ENCODE results near the gene KIF19. TPM values are rescaled to one million over a fixed set of nuclear protein-coding genes. Genes with fewer than 3 reads are reported as not detected.

The KIF19 gene
- total and polyA plus RNA-seq, 4 donors: 4.2 to 12.7 (median 6.7) TPM

DNA sequence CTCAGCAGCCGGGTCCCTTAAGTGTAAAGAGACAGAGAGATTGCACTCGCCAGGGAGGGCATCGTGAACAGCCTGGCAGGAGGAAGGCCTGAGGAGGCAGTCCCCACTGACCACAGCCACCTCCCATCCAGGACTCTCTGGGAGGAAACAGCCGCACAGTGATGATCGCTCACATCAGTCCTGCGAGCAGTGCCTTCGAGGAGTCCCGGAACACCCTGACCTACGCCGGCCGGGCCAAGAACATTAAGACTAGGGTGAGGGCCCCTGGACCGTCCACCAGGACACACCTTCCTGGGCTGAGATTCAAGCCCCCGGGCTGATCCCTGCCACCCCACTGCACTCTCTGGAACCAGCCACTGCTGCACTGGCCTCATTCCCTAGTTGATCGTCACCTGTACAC is 21.6 kb downstream of the KIF19 start:
- 83 to 89% methylated on average over 14 of the region's 14 CpGs for WGBS, 2 donors
- peaks cover 13 to 29% (median 15%) of the 10 kb centered on the region in 3 donors for H3K27me3 ChIP-seq (ENCODE audit: control insufficient read depth in 3 of 3, insufficient read depth in 3 of 3, low read length in 2 of 3)
- H3K4me1 ChIP-seq (ENCODE audit: control insufficient read depth in 5 of 5, insufficient read depth in 5 of 5, low read length in 5 of 5): no peaks in the 10 kb centered on the region

DNA sequence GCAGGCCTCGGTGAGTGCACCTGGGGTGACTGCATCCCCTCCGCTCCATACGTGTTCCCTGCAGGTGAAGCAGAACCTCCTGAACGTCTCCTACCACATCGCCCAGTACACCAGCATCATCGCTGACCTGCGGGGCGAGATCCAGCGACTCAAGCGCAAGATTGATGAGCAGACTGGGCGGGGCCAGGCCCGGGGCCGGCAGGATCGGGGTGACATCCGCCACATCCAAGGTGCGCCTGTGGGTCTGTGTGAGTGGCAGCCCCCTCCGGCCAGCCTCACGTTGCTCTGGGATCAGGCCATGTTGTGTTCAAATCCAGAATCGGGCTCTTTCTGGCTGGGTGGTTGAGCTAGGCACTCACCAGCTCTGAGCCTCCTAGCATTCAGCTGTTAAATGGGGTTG is 23.1 kb downstream of the KIF19 start:
- H3K27ac ChIP-seq (ENCODE audit: low read depth in 1 of 2, low read length in 1 of 2): no peak overlapping the region
- no peak overlapping the region for H3K4me3 ChIP-seq
- H3K27me3 ChIP-seq (ENCODE audit: control insufficient read depth in 3 of 3, insufficient read depth in 3 of 3, low read length in 2 of 3): peaks cover 25 to 43% (median 26%) of the 10 kb centered on the region in 3 donors
- H3K9ac ChIP-seq (ENCODE audit: insufficient read depth in 1 of 2, low read length in 2 of 2): no peak overlapping the region
- WGBS, 2 donors: 68 to 75% methylated on average over 19 of the region's 19 CpGs
- DNase-seq: no peak
- TF ChIP-seq, protein P1, sequence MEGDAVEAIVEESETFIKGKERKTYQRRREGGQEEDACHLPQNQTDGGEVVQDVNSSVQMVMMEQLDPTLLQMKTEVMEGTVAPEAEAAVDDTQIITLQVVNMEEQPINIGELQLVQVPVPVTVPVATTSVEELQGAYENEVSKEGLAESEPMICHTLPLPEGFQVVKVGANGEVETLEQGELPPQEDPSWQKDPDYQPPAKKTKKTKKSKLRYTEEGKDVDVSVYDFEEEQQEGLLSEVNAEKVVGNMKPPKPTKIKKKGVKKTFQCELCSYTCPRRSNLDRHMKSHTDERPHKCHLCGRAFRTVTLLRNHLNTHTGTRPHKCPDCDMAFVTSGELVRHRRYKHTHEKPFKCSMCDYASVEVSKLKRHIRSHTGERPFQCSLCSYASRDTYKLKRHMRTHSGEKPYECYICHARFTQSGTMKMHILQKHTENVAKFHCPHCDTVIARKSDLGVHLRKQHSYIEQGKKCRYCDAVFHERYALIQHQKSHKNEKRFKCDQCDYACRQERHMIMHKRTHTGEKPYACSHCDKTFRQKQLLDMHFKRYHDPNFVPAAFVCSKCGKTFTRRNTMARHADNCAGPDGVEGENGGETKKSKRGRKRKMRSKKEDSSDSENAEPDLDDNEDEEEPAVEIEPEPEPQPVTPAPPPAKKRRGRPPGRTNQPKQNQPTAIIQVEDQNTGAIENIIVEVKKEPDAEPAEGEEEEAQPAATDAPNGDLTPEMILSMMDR (IDR thresholded peaks at IDR 0.05; ENCODE audit: control extremely low read depth, extremely low read depth): no peak
- ATAC-seq (ENCODE audit: insufficient read depth, low FRiP score): no peak
- H3K4me1 ChIP-seq (ENCODE audit: control insufficient read depth in 5 of 5, insufficient read depth in 5 of 5, low read length in 5 of 5): no peaks in the 10 kb centered on the region
- H3K36me3 ChIP-seq (ENCODE audit: control insufficient read depth in 4 of 4, insufficient read depth in 4 of 4, low read length in 4 of 4): no peaks in the 10 kb centered on the region
- peaks cover 0 to 2% (median 0%) of the 10 kb centered on the region in 4 donors for H3K9me3 ChIP-seq (ENCODE audit: control insufficient read depth in 4 of 4, insufficient read depth in 3 of 4, low read length in 3 of 4)

More for the DNA sequence above, 21.6 kb downstream of the KIF19 start:
- Histone ChIP-seq H3K9me3 (ENCODE audit: control insufficient read depth in 4 of 4, insufficient read depth in 3 of 4, low read length in 3 of 4) (no peaks in the 10 kb centered on the region), H3K4me3 (no peak overlapping the region), H3K36me3 (ENCODE audit: control insufficient read depth in 4 of 4, insufficient read depth in 4 of 4, low read length in 4 of 4) (no peaks in the 10 kb centered on the region), H3K27ac (ENCODE audit: low read depth in 1 of 2, low read length in 1 of 2) (no peak overlapping the region), H3K9ac (ENCODE audit: insufficient read depth in 1 of 2, low read length in 2 of 2) (no peak overlapping the region)
- no peak for DNase-seq
- no peak for ATAC-seq (ENCODE audit: insufficient read depth, low FRiP score)
- TF ChIP-seq, protein P1 (IDR thresholded peaks at IDR 0.05; ENCODE audit: control extremely low read depth, extremely low read depth): no peak

DNA sequence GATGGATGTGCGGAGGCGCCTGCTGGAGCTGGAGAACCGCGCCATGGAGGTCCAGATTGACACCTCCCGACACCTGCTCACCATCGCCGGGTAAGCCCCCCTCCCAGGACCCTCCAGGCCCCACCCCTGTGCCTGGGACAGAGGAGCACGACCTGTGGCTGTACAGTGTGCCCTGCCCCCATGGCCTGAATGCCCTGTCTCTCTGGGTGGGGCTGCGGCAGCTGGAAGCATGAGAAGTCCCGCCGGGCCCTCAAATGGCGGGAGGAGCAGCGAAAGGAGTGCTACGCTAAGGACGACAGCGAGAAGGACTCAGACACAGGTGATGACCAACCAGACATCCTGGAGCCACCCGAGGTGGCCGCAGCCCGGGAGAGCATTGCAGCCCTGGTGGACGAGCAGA is 24.5 kb downstream of the KIF19 start:
- no peak for DNase-seq
- H3K9ac ChIP-seq (ENCODE audit: insufficient read depth in 1 of 2, low read length in 2 of 2): no peak overlapping the region

More for the DNA sequence above, 24.5 kb downstream of the KIF19 start:
- Histone ChIP-seq H3K27ac (ENCODE audit: low read depth in 1 of 2, low read length in 1 of 2) (no peak overlapping the region), H3K4me1 (ENCODE audit: control insufficient read depth in 5 of 5, insufficient read depth in 5 of 5, low read length in 5 of 5) (no peaks in the 10 kb centered on the region), H3K4me3 (no peak overlapping the region), H3K36me3 (ENCODE audit: control insufficient read depth in 4 of 4, insufficient read depth in 4 of 4, low read length in 4 of 4) (no peaks in the 10 kb centered on the region), H3K9me3 (ENCODE audit: control insufficient read depth in 4 of 4, insufficient read depth in 3 of 4, low read length in 3 of 4) (peaks cover 0 to 3% (median 0%) of the 10 kb centered on the region in 4 donors), H3K27me3 (ENCODE audit: control insufficient read depth in 3 of 3, insufficient read depth in 3 of 3, low read length in 2 of 3) (peaks cover 29 to 56% (median 33%) of the 10 kb centered on the region in 3 donors)
- TF ChIP-seq, protein P1 (IDR thresholded peaks at IDR 0.05; ENCODE audit: control extremely low read depth, extremely low read depth): no peak
- WGBS, 2 donors: 75 to 85% methylated on average over 20 of the region's 20 CpGs
- ATAC-seq (ENCODE audit: insufficient read depth, low FRiP score): no peak
